ENCODE data around the gene CACNA2D3.
"Not testable (repeated sequence)": the region's sequence is repeated elsewhere in the genome, so short reads cannot be mapped to it uniquely, and the experiment has no call there.

GRCh38 chr3:55111906-55112305 lies 989.6 kb downstream of the CACNA2D3 start:
- TF ChIP-seq REST (IDR thresholded peaks at IDR 0.05); CTCF (IDR thresholded peaks at IDR 0.05; ENCODE audit: low read depth, low read length, missing input control); ATF3 (IDR thresholded peaks at IDR 0.05); SP1 (IDR thresholded peaks at IDR 0.05); GABPA (IDR thresholded peaks at IDR 0.05 in 1 of 2, conservative IDR thresholded peaks at IDR 0.05 in 1 of 2); MAX (IDR thresholded peaks at IDR 0.05); RAD21 (IDR thresholded peaks at IDR 0.05); YY1 (IDR thresholded peaks at IDR 0.05); HNF4A (conservative IDR thresholded peaks at IDR 0.05); TAF1 (conservative IDR thresholded peaks at IDR 0.05); ZBTB33 (IDR thresholded peaks at IDR 0.05): not testable (repeated sequence)
